H9 (cell line): ENCODE results near the gene CEP97. TPM values are rescaled to one million over a fixed set of nuclear protein-coding genes. Genes with fewer than 3 reads are reported as not detected.
A peak's percentile ranks its signal among the peaks of the same experiment; 100 is the strongest.

Source experiments
- DNase-seq: peaks from one replicate; pipeline ENCODE4 v3.0.0-alpha.2; 2017
- H2AFZ ChIP-seq: one replicate; pipeline ENCODE4 v1.6.1; 2013; ENCODE audit warnings: mild to moderate bottlenecking, low read length, control low read depth, moderate library complexity
- H2AK5ac ChIP-seq: 2 replicates; pipeline ENCODE4 v1.6.1; 2013; ENCODE audit warnings: low read length, control low read depth, mixed read lengths; ENCODE audit not compliant: insufficient read length
- H2BK120ac ChIP-seq: one replicate; pipeline ENCODE4 v1.6.1; 2013; ENCODE audit warnings: low read depth, mild to moderate bottlenecking, low read length, control low read depth, inconsistent platforms; ENCODE audit not compliant: poor library complexity, severe bottlenecking
- H2BK12ac ChIP-seq: 2 replicates; pipeline ENCODE4 v1.6.1; 2013; ENCODE audit warnings: low read length, control low read depth, mixed read lengths, low read depth; ENCODE audit not compliant: insufficient read length
- H2BK15ac ChIP-seq: 2 replicates; pipeline ENCODE4 v1.6.1; 2013; ENCODE audit warnings: low read depth, low read length, control low read depth
- H2BK20ac ChIP-seq: one replicate; pipeline ENCODE4 v1.6.1; 2013; ENCODE audit warnings: low read depth, mild to moderate bottlenecking, low read length, control low read depth, inconsistent platforms; ENCODE audit not compliant: poor library complexity, severe bottlenecking
- H2BK5ac ChIP-seq: 2 replicates; pipeline ENCODE4 v1.6.1; 2013; ENCODE audit warnings: low read length, control low read depth, mixed read lengths; ENCODE audit not compliant: insufficient read length
- H3K14ac ChIP-seq: 2 replicates; pipeline ENCODE4 v1.6.1; 2013; ENCODE audit warnings: low read length, control low read depth; ENCODE audit not compliant: insufficient read depth
- H3K18ac ChIP-seq: 2 replicates; pipeline ENCODE4 v1.6.1; 2013; ENCODE audit warnings: low read depth, mild to moderate bottlenecking, mixed read lengths, low read length, control low read depth; ENCODE audit not compliant: insufficient read length
- H3K23ac ChIP-seq: 2 replicates; pipeline ENCODE4 v1.6.1; 2013; ENCODE audit warnings: low read length, control low read depth, mixed read lengths, low read depth; ENCODE audit not compliant: insufficient read length
- H3K23me2 ChIP-seq: 2 replicates; pipeline ENCODE4 v1.6.1; 2013; ENCODE audit warnings: low read depth, mild to moderate bottlenecking, mixed read lengths, low read length, control low read depth; ENCODE audit not compliant: insufficient read length, poor library complexity, severe bottlenecking
- H3K27ac ChIP-seq: 2 replicates; pipeline ENCODE4 v1.5.1; 2013; ENCODE audit warnings: low read length, control low read depth, mixed read lengths, low read depth; ENCODE audit not compliant: insufficient read length
- H3K27me3 ChIP-seq: 2 replicates; pipeline ENCODE4 v1.6.1; 2013; ENCODE audit warnings: low read length, control low read depth, inconsistent platforms; ENCODE audit not compliant: insufficient read depth
- H3K4ac ChIP-seq: 2 replicates; pipeline ENCODE4 v1.6.1; 2013; ENCODE audit warnings: low read depth, mild to moderate bottlenecking, control low read depth, inconsistent platforms, low read length, moderate library complexity
- H3K4me1 ChIP-seq: 2 replicates; pipeline ENCODE4 v1.6.1; 2013; ENCODE audit warnings: low read length, control low read depth, inconsistent platforms; ENCODE audit not compliant: insufficient read depth
- H3K4me2 ChIP-seq: 2 replicates; pipeline ENCODE4 v1.6.1; 2013; ENCODE audit warnings: low read length, control low read depth, mixed read lengths; ENCODE audit not compliant: insufficient read length, insufficient read depth
- H3K56ac ChIP-seq: 2 replicates; pipeline ENCODE4 v1.6.1; 2013; ENCODE audit warnings: low read depth, mild to moderate bottlenecking, mixed read lengths, low read length, control low read depth; ENCODE audit not compliant: insufficient read length
- H3K79me1 ChIP-seq: 2 replicates; pipeline ENCODE4 v1.6.1; 2013; ENCODE audit warnings: low read depth, mild to moderate bottlenecking, moderate library complexity, low read length, control low read depth, inconsistent platforms; ENCODE audit not compliant: insufficient read depth, poor library complexity, severe bottlenecking
- H3K79me2 ChIP-seq: 2 replicates; pipeline ENCODE4 v1.6.1; 2013; ENCODE audit warnings: low read length, control low read depth, inconsistent platforms; ENCODE audit not compliant: insufficient read depth
- H3K9ac ChIP-seq: 2 replicates; pipeline ENCODE4 v1.6.1; 2013; ENCODE audit warnings: low read length, control low read depth, mixed read lengths; ENCODE audit not compliant: insufficient read length; ENCODE audit errors: extremely low read depth
- H3K9me3 ChIP-seq: one replicate; pipeline ENCODE4 v1.6.1; 2013; ENCODE audit warnings: low read depth, low read length, inconsistent platforms; ENCODE audit not compliant: control insufficient read depth
- H3T11ph ChIP-seq: one replicate; pipeline ENCODE4 v1.6.1; 2013; ENCODE audit warnings: mild to moderate bottlenecking, low read length, control low read depth, inconsistent platforms
- H4K20me1 ChIP-seq: one replicate; pipeline ENCODE4 v1.6.1; 2013; ENCODE audit not compliant: control insufficient read depth, insufficient read length, insufficient read depth
- H4K5ac ChIP-seq: 2 replicates; pipeline ENCODE4 v1.6.1; 2013; ENCODE audit warnings: low read depth, mild to moderate bottlenecking, mixed read lengths, low read length, control low read depth; ENCODE audit not compliant: insufficient read length
- H4K8ac ChIP-seq: replicated peaks from 2 replicates; pipeline ENCODE4 v1.6.1; 2013; ENCODE audit warnings: low read length, control low read depth, mixed read lengths, low read depth; ENCODE audit not compliant: insufficient read length
- H4K91ac ChIP-seq: 2 replicates; pipeline ENCODE4 v1.6.1; 2013; ENCODE audit warnings: low read depth, mild to moderate bottlenecking, moderate library complexity, mixed read lengths, low read length, control low read depth; ENCODE audit not compliant: insufficient read length
- H3K27ac Mint-ChIP-seq, 3 experiments: 2 replicates in 2 of 3; 3 replicates in 1 of 3; pipeline ENCODE4 v1.8.0; 2020 to 2021; ENCODE audit warnings: mixed read lengths in 3 of 3, mild to moderate bottlenecking in 1 of 3, moderate library complexity in 1 of 3
- H3K27me3 Mint-ChIP-seq: 2 replicates; pipeline ENCODE4 v1.8.0; 2021; ENCODE audit warnings: low read depth, mild to moderate bottlenecking, moderate library complexity, mixed read lengths
- H3K36me3 Mint-ChIP-seq, 3 experiments: 2 replicates in 2 of 3; 3 replicates in 1 of 3; pipeline ENCODE4 v1.8.0; 2020 to 2021; ENCODE audit warnings: low read depth in 3 of 3, mixed read lengths in 3 of 3; ENCODE audit not compliant: insufficient read depth in 1 of 3
- H3K4me1 Mint-ChIP-seq, 2 experiments: 2 replicates each; pipeline ENCODE4 v1.8.0; 2020; ENCODE audit warnings: mixed read lengths in 2 of 2
- H3K4me3 Mint-ChIP-seq, 2 experiments: 2 replicates in 1 of 2; 3 replicates in 1 of 2; pipeline ENCODE4 v1.8.0; 2020 to 2021; ENCODE audit warnings: mild to moderate bottlenecking in 2 of 2, mixed read lengths in 2 of 2, moderate library complexity in 1 of 2
- H3K9me3 Mint-ChIP-seq, 2 experiments: 2 replicates in 1 of 2; 3 replicates in 1 of 2; pipeline ENCODE4 v1.8.0; 2020; ENCODE audit warnings: mild to moderate bottlenecking in 2 of 2, mixed read lengths in 2 of 2, moderate library complexity in 1 of 2
- WGBS: extraction: QIAGEN DNeasy Blood & Tissue Kit; methylation state at CpG from one replicate; pipeline ENCODE4 v1.1.7; 2013; ENCODE audit warnings: missing lambda C conversion rate, low lambda C conversion rate, mixed read lengths; ENCODE audit not compliant: insufficient read length; ENCODE audit errors: extremely low coverage; 5-methylcytosine and 5-hydroxymethylcytosine counted together
- total RNA-seq: library from RNA; stranded (reverse); gene quantifications from 2 replicates; pipeline ENCODE4 v1.2.1, GENCODE V29; 2021
- TF ChIP-seq, protein P1 (sequence below): fragments of 200-600 bp; sonication (generic); conservative IDR thresholded peaks from 3 replicates; pipeline ENCODE4 v1.8.0; 2021; ENCODE audit warnings: antibody characterized with exemption, mild to moderate bottlenecking

The CEP97 gene
- total RNA-seq, 1 experiment from 2014 or later, result 13.9 TPM

DNA sequence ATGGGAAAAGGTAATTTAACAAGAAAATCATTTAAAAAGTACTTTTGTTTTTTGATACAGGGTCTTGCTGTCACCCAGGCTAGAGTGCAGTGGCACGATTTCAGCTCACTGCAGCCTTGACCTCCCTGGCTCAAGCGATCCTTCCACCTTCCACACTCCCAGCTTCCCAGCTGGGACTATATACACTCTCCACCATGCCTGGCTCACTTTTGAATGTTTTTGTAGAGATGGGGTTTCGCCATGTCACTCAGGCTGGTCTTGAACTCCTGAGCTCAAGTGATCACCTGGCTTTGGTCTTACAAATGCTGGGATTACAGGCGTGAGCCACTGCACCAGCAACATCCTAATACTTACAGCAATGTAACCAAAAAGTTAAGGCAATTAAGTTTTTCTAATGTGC, 43.9 kb upstream of the CEP97 start:
- peaks cover 10% of the 10 kb centered on the region; the same call in 1 of the 2 replicates for H3K79me2 ChIP-seq

More for the DNA sequence above, 43.9 kb upstream of the CEP97 start:
- H3K4me3 Mint-ChIP-seq, result peak overlapping the region in 1 of 2 experiments; percentile 20; a peak in 1 of 5 replicates
- Histone ChIP-seq H2BK15ac (no peak overlapping the region), H3K23me2 (peaks cover 4% of the 10 kb centered on the region), H3K27ac (no peak overlapping the region), H3K4ac (no peak overlapping the region), H4K5ac (no peak overlapping the region), H3T11ph (no peak overlapping the region), H2AK5ac (no peak overlapping the region), H2BK12ac (no peak overlapping the region), H4K20me1 (no peaks in the 10 kb centered on the region), H3K14ac (no peak overlapping the region), H4K91ac (no peak overlapping the region), H2BK120ac (no peak overlapping the region), H2BK5ac (no peak overlapping the region), H3K18ac (no peak overlapping the region), H3K4me1 (no peaks in the 10 kb centered on the region), H3K23ac (no peak overlapping the region), H2AFZ (no peak overlapping the region), H3K56ac (no peak overlapping the region), H2BK20ac (no peak overlapping the region), H3K79me1 (no peaks in the 10 kb centered on the region), H3K27me3 (no peaks in the 10 kb centered on the region), H3K9ac (no peak overlapping the region), H3K9me3 (no peaks in the 10 kb centered on the region), H4K8ac (no peak overlapping the region), H3K4me2 (no peak overlapping the region)
- no peak for DNase-seq
- TF ChIP-seq, protein P1, sequence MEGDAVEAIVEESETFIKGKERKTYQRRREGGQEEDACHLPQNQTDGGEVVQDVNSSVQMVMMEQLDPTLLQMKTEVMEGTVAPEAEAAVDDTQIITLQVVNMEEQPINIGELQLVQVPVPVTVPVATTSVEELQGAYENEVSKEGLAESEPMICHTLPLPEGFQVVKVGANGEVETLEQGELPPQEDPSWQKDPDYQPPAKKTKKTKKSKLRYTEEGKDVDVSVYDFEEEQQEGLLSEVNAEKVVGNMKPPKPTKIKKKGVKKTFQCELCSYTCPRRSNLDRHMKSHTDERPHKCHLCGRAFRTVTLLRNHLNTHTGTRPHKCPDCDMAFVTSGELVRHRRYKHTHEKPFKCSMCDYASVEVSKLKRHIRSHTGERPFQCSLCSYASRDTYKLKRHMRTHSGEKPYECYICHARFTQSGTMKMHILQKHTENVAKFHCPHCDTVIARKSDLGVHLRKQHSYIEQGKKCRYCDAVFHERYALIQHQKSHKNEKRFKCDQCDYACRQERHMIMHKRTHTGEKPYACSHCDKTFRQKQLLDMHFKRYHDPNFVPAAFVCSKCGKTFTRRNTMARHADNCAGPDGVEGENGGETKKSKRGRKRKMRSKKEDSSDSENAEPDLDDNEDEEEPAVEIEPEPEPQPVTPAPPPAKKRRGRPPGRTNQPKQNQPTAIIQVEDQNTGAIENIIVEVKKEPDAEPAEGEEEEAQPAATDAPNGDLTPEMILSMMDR, result no peak
- peaks cover 14 to 21% of the 10 kb centered on the region in 2 experiments for H3K4me1 Mint-ChIP-seq
- peaks cover 1% of the 10 kb centered on the region; the same call in 1 of the 2 replicates for H3K27me3 Mint-ChIP-seq
- no peaks in the 10 kb centered on the region for H3K9me3 Mint-ChIP-seq
- H3K27ac Mint-ChIP-seq, result peak overlapping the region in 1 of 3 experiments; percentile 79; a peak in 2 of 7 replicates
- no CpG with 5 or more reads among the region's 4 CpGs for WGBS
- H3K36me3 Mint-ChIP-seq, result peaks cover 41 to 57% (median 54%) of the 10 kb centered on the region in 3 experiments
